ENCODE measurements around the gene EPB41L5.

DNA sequence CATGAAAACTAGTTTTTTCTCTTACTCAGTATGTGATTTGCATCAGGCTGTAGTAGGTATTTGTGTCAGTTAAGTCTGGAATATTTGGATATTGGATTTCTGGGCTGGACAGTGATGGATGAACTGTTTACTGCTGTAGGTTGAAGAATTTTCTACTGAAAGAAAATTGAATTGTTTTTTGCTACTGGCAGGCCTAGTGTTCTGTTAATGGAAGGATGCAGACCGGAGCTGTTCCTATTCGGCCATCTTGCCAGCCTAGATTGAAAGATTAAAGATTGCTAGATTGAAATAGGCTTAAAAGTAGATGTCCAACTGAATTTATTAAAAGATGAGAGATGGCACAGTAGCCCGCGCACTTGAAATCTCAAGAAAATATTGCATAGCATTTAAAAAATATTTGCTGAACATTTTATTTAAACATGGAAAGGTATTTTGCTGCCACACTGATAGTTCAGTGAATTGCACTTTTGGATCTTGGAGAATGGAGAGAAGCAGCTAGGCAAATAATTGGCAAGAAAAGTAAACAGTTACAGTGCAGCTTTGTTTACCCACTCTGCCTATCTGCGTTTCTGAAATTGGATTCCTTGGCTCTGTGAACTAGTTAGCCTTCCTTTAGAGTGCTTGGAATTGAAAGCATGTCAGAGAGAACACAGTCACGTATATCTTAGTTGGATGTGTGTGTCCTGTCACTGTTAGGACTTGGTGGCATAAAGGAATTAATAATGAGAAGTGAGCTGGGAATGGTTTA is 54.1 kb downstream of the EPB41L5 start:
- TF ChIP-seq POLR2A (IDR thresholded peaks at IDR 0.05), result no peak
- TF ChIP-seq, protein P1, sequence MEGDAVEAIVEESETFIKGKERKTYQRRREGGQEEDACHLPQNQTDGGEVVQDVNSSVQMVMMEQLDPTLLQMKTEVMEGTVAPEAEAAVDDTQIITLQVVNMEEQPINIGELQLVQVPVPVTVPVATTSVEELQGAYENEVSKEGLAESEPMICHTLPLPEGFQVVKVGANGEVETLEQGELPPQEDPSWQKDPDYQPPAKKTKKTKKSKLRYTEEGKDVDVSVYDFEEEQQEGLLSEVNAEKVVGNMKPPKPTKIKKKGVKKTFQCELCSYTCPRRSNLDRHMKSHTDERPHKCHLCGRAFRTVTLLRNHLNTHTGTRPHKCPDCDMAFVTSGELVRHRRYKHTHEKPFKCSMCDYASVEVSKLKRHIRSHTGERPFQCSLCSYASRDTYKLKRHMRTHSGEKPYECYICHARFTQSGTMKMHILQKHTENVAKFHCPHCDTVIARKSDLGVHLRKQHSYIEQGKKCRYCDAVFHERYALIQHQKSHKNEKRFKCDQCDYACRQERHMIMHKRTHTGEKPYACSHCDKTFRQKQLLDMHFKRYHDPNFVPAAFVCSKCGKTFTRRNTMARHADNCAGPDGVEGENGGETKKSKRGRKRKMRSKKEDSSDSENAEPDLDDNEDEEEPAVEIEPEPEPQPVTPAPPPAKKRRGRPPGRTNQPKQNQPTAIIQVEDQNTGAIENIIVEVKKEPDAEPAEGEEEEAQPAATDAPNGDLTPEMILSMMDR (IDR thresholded peaks at IDR 0.05), result no peak

Measured in upper lobe of left lung (tissue), 4 donors.